Glomerular visceral epithelial cell (primary cell): ENCODE measurements around the gene MAPK8IP2.
"Not testable (repeated sequence)": the region's sequence is repeated elsewhere in the genome, so short reads cannot be mapped to it uniquely, and the experiment has no call there.

Experiments
- DNase-seq: peaks from one replicate; pipeline ENCODE4 v3.0.0-alpha.2; 2016; ENCODE audit errors: extremely low spot score

The MAPK8IP2 gene

GRCh38 chr22:50599816-50600455 lies 657 bp upstream of the MAPK8IP2 start:
- DNase-seq: peak; percentile 20

GRCh38 chr22:50600967-50601668 lies 525 bp downstream of the MAPK8IP2 start:
- no peak for DNase-seq

GRCh38 chr22:50601669-50602337 lies 1.2 kb downstream of the MAPK8IP2 start:
- DNase-seq: no peak

GRCh38 chr22:50602338-50602700 lies 1.7 kb downstream of the MAPK8IP2 start:
- DNase-seq: no peak

DNA sequence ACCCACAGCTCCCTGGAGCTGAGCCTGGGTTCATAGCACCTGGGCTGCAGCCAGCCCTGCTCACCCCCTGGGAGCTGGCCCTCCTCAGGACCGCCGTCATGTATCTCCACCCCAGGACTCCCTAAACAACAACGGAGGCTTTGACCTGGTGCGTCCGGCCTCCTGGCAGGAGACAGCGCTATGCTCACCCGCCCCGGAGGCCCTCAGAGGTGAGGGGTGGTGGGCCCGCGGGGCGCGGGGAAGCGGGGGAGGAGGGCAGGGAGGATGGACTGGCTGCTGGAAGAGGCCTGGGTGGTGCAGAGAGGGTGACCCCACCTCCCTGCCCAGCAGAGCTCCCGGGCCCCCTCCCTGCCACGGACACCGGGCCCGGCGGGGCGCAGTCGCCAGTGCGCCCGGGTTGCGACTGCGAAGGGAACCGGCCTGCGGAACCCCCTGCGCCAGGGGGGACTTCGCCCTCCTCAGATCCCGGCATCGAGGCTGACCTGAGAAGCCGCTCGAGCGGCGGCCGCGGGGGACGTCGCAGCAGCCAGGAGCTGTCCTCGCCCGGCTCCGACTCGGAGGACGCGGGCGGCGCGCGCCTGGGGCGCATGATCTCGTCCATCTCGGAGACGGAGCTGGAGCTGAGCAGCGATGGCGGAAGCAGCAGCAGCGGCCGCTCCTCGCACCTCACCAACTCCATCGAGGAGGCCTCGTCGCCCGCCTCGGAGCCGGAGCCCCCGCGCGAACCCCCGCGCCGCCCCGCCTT lies 3.1 kb downstream of the MAPK8IP2 start:
- no peak for DNase-seq

- no peak for DNase-seq
Measured at GRCh38 chr22:50604256-50605001, 3.8 kb downstream of the MAPK8IP2 start.

DNA sequence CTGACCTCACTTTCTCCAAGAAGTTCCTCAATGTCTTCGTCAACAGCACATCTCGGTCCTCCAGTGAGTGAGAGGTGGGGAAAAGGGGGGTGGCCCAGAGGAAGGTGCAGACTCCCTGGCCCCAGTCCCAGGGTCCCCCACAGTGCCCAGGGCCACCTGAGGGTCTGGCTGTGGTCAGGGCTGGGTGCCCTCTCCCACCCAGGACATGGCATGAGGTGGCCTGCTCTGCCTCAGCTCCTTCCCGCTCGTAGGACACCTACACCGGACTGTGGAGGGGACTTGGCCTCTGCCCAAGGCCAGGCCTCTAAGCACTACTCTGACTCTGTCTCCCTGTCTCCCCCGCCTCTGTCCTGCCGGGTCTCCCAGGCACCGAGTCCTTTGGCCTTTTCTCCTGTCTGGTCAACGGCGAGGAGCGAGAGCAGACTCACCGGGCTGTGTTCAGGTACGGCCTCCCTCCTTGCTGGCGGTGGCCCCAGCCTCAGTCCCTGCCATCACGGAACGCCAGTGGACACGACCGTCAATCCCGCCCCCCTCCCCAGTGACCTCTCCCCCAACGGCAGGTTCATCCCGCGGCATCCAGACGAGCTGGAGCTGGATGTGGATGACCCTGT lies 4.5 kb downstream of the MAPK8IP2 start:
- DNase-seq: no peak

DNA sequence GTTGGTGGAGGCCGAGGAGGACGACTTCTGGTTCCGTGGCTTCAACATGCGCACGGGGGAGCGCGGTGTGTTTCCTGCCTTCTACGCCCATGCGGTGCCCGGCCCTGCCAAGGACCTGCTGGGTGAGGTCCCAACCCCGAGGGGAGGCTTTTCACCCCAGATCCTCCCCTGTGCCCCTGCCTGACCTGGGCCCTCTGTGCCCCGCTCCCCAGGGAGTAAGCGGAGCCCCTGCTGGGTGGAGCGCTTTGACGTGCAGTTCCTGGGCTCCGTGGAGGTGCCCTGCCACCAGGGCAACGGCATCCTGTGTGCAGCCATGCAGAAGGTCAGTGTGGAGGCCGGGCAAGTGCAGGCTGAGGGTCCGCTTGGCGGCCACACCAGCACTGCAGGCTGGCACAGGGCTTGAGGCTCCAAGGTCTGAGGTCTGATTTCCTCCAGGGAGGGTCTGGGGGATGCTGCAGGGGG lies 5.1 kb downstream of the MAPK8IP2 start:
- DNase-seq: no peak

DNA sequence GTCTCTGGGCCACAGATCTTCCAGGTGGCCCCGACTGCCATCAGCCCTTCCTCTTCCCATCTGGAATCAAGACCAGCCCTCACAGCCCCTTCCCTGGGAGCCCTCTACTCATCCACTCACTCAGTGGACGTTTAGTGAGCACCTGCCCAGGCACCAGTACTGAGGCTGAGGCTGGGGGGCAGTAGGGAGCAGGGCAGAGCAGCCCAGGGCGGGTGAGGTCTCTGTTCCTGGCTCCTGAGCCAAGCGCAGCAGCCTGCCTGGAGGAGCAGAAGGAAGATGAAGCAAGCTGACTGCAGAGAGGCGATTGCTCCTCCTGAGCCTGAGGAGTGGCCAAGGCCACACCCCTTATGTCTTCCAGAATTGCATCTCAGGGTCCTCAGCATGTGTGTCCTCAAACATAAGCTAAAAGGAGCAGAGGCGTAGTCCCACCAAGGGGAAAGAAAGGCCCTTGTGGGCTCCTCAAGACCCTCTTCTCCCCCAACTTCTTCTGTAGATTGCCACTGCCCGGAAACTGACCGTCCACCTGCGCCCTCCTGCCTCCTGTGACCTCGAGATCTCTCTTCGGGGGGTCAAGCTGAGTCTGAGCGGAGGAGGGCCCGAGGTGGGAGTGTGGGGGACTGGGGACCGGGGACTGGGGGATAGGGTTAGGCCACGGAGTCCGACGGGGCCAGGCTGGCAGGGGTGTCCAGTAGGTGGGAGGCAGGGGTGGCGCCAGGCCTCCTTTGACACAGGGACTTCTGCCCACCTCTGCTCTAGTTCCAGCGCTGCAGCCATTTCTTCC lies 5.8 kb downstream of the MAPK8IP2 start:
- no peak for DNase-seq

GRCh38 chr22:50606946-50607658 lies 6.5 kb downstream of the MAPK8IP2 start:
- DNase-seq: no peak

GRCh38 chr22:50607659-50608020 lies 7.0 kb downstream of the MAPK8IP2 start:
- DNase-seq: no peak

DNA sequence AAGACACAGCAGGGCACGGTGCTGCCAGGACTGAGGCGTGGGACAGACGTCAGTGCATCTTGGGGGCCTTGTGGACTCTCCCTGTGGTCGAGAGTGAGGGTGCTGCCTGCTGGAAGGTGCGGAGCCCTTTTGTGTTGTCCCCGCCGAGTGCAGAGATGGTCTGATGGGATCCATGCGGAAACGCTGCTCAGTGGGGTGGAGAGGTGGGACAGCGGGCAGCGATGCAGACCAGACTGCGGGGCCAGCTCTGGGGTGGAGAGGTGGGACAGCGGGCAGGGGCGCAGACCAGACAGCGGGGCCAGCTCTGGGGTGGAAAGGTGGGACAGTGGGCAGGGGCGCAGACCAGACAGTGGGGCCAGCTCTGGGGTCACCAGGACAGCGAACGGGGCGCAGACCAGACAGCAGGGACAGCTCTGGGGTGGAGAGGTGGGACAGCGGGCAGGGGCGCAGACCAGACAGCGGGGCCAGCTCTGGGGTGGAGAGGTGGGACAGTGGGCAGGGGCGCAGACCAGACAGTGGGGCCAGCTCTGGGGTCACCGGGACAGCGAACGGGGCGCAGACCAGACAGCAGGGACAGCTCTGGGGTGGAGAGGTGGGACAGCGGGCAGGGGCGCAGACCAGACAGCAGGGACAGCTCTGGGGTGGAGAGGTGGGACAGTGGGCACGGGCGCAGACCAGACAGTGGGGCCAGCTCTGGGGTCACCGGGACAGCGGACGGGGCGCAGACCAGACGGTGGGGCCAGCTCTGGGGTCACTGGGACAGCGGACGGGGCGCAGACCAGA lies 7.7 kb downstream of the MAPK8IP2 start:
- DNase-seq: not testable (repeated sequence)

- DNase-seq: no peak
Measured at GRCh38 chr22:50608996-50609395, 8.4 kb downstream of the MAPK8IP2 start.

DNA sequence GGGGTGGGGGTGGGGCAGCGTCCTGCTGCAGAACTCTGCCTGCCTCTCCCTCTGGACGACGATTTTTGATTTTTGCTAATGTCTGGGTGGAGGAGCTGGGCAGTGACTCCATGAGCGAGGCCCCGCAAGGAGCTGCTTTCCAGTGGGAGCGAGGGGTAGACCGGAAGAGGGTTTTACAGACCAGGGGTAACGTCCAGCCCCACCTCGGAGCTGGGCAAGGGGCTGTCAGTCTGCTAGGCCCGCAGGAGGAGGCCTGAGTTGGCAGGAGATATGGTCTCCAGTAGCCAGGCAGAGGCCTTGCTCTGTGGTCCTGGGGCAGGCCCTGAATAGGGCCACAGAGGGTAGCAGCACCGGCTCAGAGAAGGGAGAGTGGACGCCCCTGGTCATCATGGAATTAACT lies 9.0 kb downstream of the MAPK8IP2 start:
- no peak for DNase-seq

GRCh38 chr22:50610041-50610451 lies 9.5 kb downstream of the MAPK8IP2 start:
- DNase-seq: no peak

DNA sequence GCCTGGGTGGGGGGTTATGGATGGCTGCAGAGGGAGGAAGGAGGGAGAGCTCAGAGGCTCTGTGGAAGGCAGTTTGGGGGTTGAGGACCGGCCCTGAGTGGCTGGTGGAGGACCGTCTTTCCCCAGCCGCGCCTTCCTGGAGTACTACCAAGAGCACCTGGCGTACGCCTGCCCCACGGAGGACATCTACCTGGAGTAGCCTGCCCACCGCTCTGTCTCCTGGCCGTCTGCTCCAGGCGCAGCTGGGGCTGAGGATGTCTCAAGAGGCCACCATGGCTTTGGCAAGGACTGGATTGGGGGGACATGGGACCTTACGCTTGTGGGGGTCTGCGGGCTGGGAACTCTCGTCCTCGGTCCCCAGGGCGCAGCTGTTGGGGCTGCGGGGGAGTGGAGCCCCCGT lies 10.0 kb downstream of the MAPK8IP2 start:
- no peak for DNase-seq

- DNase-seq: no peak
Measured at GRCh38 chr22:50611341-50612060, 10.9 kb downstream of the MAPK8IP2 start.

- DNase-seq: no peak
Measured at GRCh38 chr22:50612168-50612527, 11.6 kb downstream of the MAPK8IP2 start.
